ENCODE results near the gene SMU1.

- TF ChIP-seq CTCF (IDR thresholded peaks at IDR 0.05) (no peak), POLR2A (IDR thresholded peaks at IDR 0.05) (no peak)
Observed at GRCh38 chr9:33117796-33118195, 41.3 kb upstream of the SMU1 start.

All from adrenal gland (tissue), 5 donors.